Transverse colon (tissue), 4 donors: Measurements from ENCODE around the gene BLOC1S6.

Experiments
- POLR2AphosphoS5 ChIP-seq, 3 donors: sonication (generic); formaldehyde crosslinking; IDR thresholded peaks; one replicate each; pipeline ENCODE4 v1.6.1; 2016; ENCODE audit warnings: antibody characterized with exemption in 3 of 3
- TF ChIP-seq, protein P1 (sequence below), 5 experiments: fragments of 200-600 bp in 3 of 5; fragments of 450-650 bp in 2 of 5; sonication (generic) in 3 of 5; IDR thresholded peaks; 1 replicate in 2 of 5; 2 replicates in 3 of 5; pipeline ENCODE4 v1.5.1; 2016 to 2017; ENCODE audit warnings: antibody characterized with exemption in 5 of 5, inconsistent platforms in 3 of 5, mild to moderate bottlenecking in 2 of 5, moderate library complexity in 1 of 5

DNA sequence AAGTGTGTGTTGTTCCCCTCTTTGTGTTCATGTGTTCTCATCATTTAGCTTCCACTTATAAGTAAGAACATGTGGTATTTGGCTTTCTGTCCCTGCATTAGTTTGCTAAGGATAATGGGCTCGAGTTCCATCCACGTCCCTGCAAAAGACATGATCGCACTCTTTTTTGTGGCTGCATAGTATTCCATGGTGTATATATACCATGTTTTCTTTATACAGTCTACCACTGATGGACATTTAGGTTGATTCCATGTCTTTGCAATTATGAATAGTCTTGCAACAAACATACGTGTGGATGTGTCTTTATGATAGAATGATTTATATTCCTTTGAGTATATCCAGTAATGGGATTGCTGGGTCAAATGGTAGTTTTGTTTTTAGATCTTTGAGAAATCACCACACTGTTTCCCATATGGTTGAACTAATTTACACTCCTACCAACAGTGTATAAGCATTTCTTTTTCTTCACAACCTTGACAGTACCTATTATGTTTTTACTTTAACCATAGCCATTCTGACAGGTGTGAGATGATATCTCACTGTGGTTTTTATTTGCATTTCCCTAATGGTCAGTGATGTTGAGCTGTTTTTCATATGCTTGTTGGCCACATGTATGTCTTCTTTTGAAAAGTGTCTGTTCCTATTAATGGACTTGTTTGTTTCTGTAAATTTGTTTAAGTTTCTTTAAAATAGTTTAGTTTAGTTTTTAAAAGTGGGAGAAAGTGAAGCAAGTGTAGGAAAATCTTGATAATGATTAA lies 42.7 kb upstream of the BLOC1S6 start:
- TF ChIP-seq, protein P1, sequence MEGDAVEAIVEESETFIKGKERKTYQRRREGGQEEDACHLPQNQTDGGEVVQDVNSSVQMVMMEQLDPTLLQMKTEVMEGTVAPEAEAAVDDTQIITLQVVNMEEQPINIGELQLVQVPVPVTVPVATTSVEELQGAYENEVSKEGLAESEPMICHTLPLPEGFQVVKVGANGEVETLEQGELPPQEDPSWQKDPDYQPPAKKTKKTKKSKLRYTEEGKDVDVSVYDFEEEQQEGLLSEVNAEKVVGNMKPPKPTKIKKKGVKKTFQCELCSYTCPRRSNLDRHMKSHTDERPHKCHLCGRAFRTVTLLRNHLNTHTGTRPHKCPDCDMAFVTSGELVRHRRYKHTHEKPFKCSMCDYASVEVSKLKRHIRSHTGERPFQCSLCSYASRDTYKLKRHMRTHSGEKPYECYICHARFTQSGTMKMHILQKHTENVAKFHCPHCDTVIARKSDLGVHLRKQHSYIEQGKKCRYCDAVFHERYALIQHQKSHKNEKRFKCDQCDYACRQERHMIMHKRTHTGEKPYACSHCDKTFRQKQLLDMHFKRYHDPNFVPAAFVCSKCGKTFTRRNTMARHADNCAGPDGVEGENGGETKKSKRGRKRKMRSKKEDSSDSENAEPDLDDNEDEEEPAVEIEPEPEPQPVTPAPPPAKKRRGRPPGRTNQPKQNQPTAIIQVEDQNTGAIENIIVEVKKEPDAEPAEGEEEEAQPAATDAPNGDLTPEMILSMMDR (IDR thresholded peaks at IDR 0.05): no peak
- no peak for TF ChIP-seq POLR2AphosphoS5 (IDR thresholded peaks at IDR 0.05)
